OCI-LY3 (cell line): ENCODE results near the gene BIRC6.

Experiments
- H2AFZ ChIP-seq: fragments of 200-600, 300-600 bp; shearing (Covaris generic); 2 replicates; pipeline ENCODE4 v1.6.0; 2014; ENCODE audit warnings: antibody characterized with exemption, low read depth, low read length
- H3K27ac ChIP-seq: fragments of 200-600, 300-600 bp; sonication (generic); 2 replicates; pipeline ENCODE4 v1.5.1; 2014; ENCODE audit warnings: mild to moderate bottlenecking, low read length, moderate library complexity, mixed read lengths
- H3K27me3 ChIP-seq: fragments of 200-600, 300-600 bp; sonication (generic); 2 replicates; pipeline ENCODE4 v1.6.1; 2014; ENCODE audit warnings: low read depth, low read length, mixed read lengths
- H3K36me3 ChIP-seq: fragments of 200-600, 300-600 bp; sonication (generic); replicated peaks from 2 replicates; pipeline ENCODE3; 2014; ENCODE audit warnings: low read depth, low read length, mixed read lengths
- H3K4me1 ChIP-seq: fragments of 300-600, 200-600 bp; sonication (generic); 2 replicates; pipeline ENCODE4 v1.6.1; 2014; ENCODE audit warnings: low read length, mixed read lengths
- H3K4me2 ChIP-seq: fragments of 200-600, 300-600 bp; sonication (generic); 2 replicates; pipeline ENCODE4 v1.6.1; 2014; ENCODE audit warnings: low read length, mixed read lengths
- H3K4me3 ChIP-seq: fragments of 300-600, 200-600 bp; sonication (generic); 2 replicates; pipeline ENCODE4 v1.5.1; 2014; ENCODE audit warnings: antibody characterized with exemption, mild to moderate bottlenecking, low read length, moderate library complexity
- H3K79me2 ChIP-seq: fragments of 300-600, 200-600 bp; shearing (Covaris generic); 2 replicates; pipeline ENCODE4 v1.6.1; 2014; ENCODE audit warnings: mild to moderate bottlenecking, low read length, mixed read lengths
- H3K9ac ChIP-seq: fragments of 300-600, 200-600 bp; shearing (Covaris generic); 2 replicates; pipeline ENCODE4 v1.6.0; 2014; ENCODE audit warnings: mild to moderate bottlenecking, low read length, moderate library complexity
- H3K9me3 ChIP-seq: fragments of 200-600, 300-600 bp; shearing (Covaris generic); 2 replicates; pipeline ENCODE4 v1.6.1; 2014; ENCODE audit warnings: low read length, mixed read lengths; ENCODE audit not compliant: insufficient read depth
- H4K20me1 ChIP-seq: fragments of 200-600, 300-600 bp; sonication (generic); 2 replicates; pipeline ENCODE4 v1.6.1; 2016; ENCODE audit warnings: low read length, mixed read lengths; ENCODE audit not compliant: insufficient read depth
- EZH2phosphoT487 ChIP-seq: fragments of 200-600 bp; shearing (Covaris generic); IDR thresholded peaks from 2 replicates; pipeline ENCODE4 v1.6.1; 2018; ENCODE audit warnings: antibody characterized with exemption, mixed run types, low read depth
- TF ChIP-seq, protein P1 (sequence below): fragments of 200-600, 300-600 bp; sonication (generic); IDR thresholded peaks from 2 replicates; pipeline ENCODE4 v1.5.1; 2014; ENCODE audit warnings: antibody characterized with exemption, low read length, low read depth

The BIRC6 gene

GRCh38 chr2:32495139-32495538 lies 138.3 kb downstream of the BIRC6 start:
- H3K79me2 ChIP-seq: no peaks in the 10 kb centered on the region
- H3K4me2 ChIP-seq: no peak overlapping the region
- TF ChIP-seq, protein P1, sequence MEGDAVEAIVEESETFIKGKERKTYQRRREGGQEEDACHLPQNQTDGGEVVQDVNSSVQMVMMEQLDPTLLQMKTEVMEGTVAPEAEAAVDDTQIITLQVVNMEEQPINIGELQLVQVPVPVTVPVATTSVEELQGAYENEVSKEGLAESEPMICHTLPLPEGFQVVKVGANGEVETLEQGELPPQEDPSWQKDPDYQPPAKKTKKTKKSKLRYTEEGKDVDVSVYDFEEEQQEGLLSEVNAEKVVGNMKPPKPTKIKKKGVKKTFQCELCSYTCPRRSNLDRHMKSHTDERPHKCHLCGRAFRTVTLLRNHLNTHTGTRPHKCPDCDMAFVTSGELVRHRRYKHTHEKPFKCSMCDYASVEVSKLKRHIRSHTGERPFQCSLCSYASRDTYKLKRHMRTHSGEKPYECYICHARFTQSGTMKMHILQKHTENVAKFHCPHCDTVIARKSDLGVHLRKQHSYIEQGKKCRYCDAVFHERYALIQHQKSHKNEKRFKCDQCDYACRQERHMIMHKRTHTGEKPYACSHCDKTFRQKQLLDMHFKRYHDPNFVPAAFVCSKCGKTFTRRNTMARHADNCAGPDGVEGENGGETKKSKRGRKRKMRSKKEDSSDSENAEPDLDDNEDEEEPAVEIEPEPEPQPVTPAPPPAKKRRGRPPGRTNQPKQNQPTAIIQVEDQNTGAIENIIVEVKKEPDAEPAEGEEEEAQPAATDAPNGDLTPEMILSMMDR: no peak
- TF ChIP-seq EZH2phosphoT487: no peak
- no peak overlapping the region for H2AFZ ChIP-seq
- H4K20me1 ChIP-seq: 0 out of 2 replicates have a peak, but pooled peaks cover 3% of the 10 kb centered on the region
- no peaks in the 10 kb centered on the region for H3K27me3 ChIP-seq
- no peak overlapping the region for H3K9ac ChIP-seq
- no peak overlapping the region for H3K4me3 ChIP-seq
- H3K36me3 ChIP-seq: peaks cover 28% of the 10 kb centered on the region
- H3K9me3 ChIP-seq: no peaks in the 10 kb centered on the region
- H3K27ac ChIP-seq: no peak overlapping the region
- peaks cover 10% of the 10 kb centered on the region for H3K4me1 ChIP-seq

- H3K79me2 ChIP-seq: no peaks in the 10 kb centered on the region
- TF ChIP-seq, protein P1: no peak
- no peak for TF ChIP-seq EZH2phosphoT487
- no peaks in the 10 kb centered on the region for H3K27me3 ChIP-seq
- H3K9me3 ChIP-seq: no peaks in the 10 kb centered on the region
- peaks cover 10% of the 10 kb centered on the region for H3K4me1 ChIP-seq
- no peak overlapping the region for H3K9ac ChIP-seq
- H3K36me3 ChIP-seq: peaks cover 31% of the 10 kb centered on the region
- no peak overlapping the region for H2AFZ ChIP-seq
- no peak overlapping the region for H3K27ac ChIP-seq
- no peak overlapping the region for H3K4me3 ChIP-seq
- no peak overlapping the region for H3K4me2 ChIP-seq
- H4K20me1 ChIP-seq: 0 out of 2 replicates have a peak, but pooled peaks cover 3% of the 10 kb centered on the region
These were observed 139.8 kb downstream of the BIRC6 start for GRCh38 chr2:32496662-32497061.

GRCh38 chr2:32498306-32498705 lies 141.5 kb downstream of the BIRC6 start:
- Histone ChIP-seq H3K4me1 (peaks cover 10% of the 10 kb centered on the region), H2AFZ (no peak overlapping the region), H3K4me3 (no peak overlapping the region), H3K36me3 (peaks cover 40% of the 10 kb centered on the region), H3K27ac (no peak overlapping the region), H3K9me3 (no peaks in the 10 kb centered on the region), H4K20me1 (0 out of 2 replicates have a peak, but pooled peaks cover 3% of the 10 kb centered on the region), H3K27me3 (no peaks in the 10 kb centered on the region), H3K79me2 (no peaks in the 10 kb centered on the region), H3K9ac (no peak overlapping the region), H3K4me2 (no peak overlapping the region)
- TF ChIP-seq EZH2phosphoT487: no peak
- TF ChIP-seq, protein P1: no peak

- no peaks in the 10 kb centered on the region for H3K27me3 ChIP-seq
- no peak overlapping the region for H3K9ac ChIP-seq
- peaks cover 44% of the 10 kb centered on the region for H3K36me3 ChIP-seq
- H3K79me2 ChIP-seq: no peaks in the 10 kb centered on the region; the same call in 1 of the 2 replicates
- H3K27ac ChIP-seq: no peak overlapping the region
- TF ChIP-seq, protein P1: no peak
- TF ChIP-seq EZH2phosphoT487: no peak
- peaks cover 35% of the 10 kb centered on the region for H3K4me1 ChIP-seq
- H3K4me3 ChIP-seq: no peak overlapping the region
- H2AFZ ChIP-seq: no peak overlapping the region
- H4K20me1 ChIP-seq: peaks cover 22% of the 10 kb centered on the region
- H3K9me3 ChIP-seq: no peaks in the 10 kb centered on the region
- no peak overlapping the region for H3K4me2 ChIP-seq
These were observed 146.1 kb downstream of the BIRC6 start for GRCh38 chr2:32502941-32503340.
